Ovary (tissue), 9 donors: ENCODE data around the gene ISYNA1. TPM values are rescaled to one million over a fixed set of nuclear protein-coding genes. Genes with fewer than 3 reads are reported as not detected.
A peak's percentile ranks its signal among the peaks of the same experiment; 100 is the strongest.

ENCODE experiments used
- DNase-seq, 5 donors: peaks; one replicate each; pipeline ENCODE4 v3.0.0-alpha.2; 2019 to 2020
- H3K27ac ChIP-seq, 2 donors: fragments of 200-600 bp; one replicate each; pipeline versions ENCODE4 v1.5.1 to v1.8.0; 2019 to 2022
- H3K27me3 ChIP-seq: fragments of 200-600 bp; one replicate; pipeline ENCODE4 v1.8.0; 2022
- H3K36me3 ChIP-seq: fragments of 200-600 bp; sonication (generic); one replicate; pipeline ENCODE4 v1.5.1; 2019
- H3K4me1 ChIP-seq: one replicate; pipeline ENCODE4 v1.8.1; 2013; ENCODE audit warnings: mild to moderate bottlenecking, moderate library complexity; ENCODE audit not compliant: insufficient read depth
- H3K4me3 ChIP-seq: fragments of 200-600 bp; sonication (generic); one replicate; pipeline ENCODE4 v1.5.1; 2017
- H3K9me3 ChIP-seq, 2 donors: fragments of 200-600 bp in 1 of 2; sonication (generic) in 1 of 2; one replicate each; pipeline versions ENCODE4 v1.5.1 to v1.8.1; 2013 to 2019; ENCODE audit warnings: mild to moderate bottlenecking in 1 of 2, moderate library complexity in 1 of 2
- CTCF ChIP-seq, 3 donors: fragments of 450-650 bp in 2 of 3; fragments of 200-600 bp in 1 of 3; IDR thresholded peaks; one replicate each; pipeline versions ENCODE4 v1.5.1 to v1.8.0; 2016 to 2022; ENCODE audit warnings: antibody characterized with exemption in 3 of 3, mild to moderate bottlenecking in 1 of 3
- EP300 ChIP-seq: sonication (generic); formaldehyde crosslinking; IDR thresholded peaks from one replicate; pipeline ENCODE4 v1.6.1; 2017; ENCODE audit warnings: antibody characterized with exemption
- POLR2A ChIP-seq: fragments of 450-650 bp; IDR thresholded peaks from one replicate; pipeline ENCODE4 v1.6.1; 2017; ENCODE audit warnings: antibody characterized with exemption, mild to moderate bottlenecking, moderate library complexity
- WGBS, 3 donors: extraction: QIAGEN DNeasy Blood & Tissue Kit in 1 of 3; methylation state at CpG; one replicate each; pipeline versions ENCODE4 v1.1.5 to v1.1.7; 2013 to 2017; 5-methylcytosine and 5-hydroxymethylcytosine counted together
- intact Hi-C, 4 donors: fragments of 100-400 bp; cut with DNase I; formaldehyde crosslinking; loops; one replicate each; pipeline versions ENCODE4 v1.11.0 to v1.15.1; 2022 to 2023
- polyA plus RNA-seq, 2 donors: library from polyadenylated mRNA; stranded (reverse); fragments of 200-250 nt in 1 of 2; fragments of 350-450 nt in 1 of 2; fragmentation: Illumina TruSeq in 1 of 2; extraction: RNeasy Lipid Tissue Mini Kit (QIAGEN cat#74804) in 1 of 2; gene quantifications; one replicate each; pipeline ENCODE4 v1.2.3, GENCODE V29; 2013 to 2014
- total RNA-seq, 7 donors: library from RNA; depleted of rRNA in 2 of 7; stranded (reverse); fragments of >200 nt in 2 of 7; fragmentation: NEBNext Ultra II Directional in 3 of 7; extraction: Animal tissue kit (Norgen Biotek cat#: 25700) in 3 of 7; gene quantifications; one replicate each; pipeline versions ENCODE4 v1.1.0 to v1.2.4, GENCODE V29; 2016 to 2023
- donor health status: DM: no; HTN: no; CAD: no; lungs with moderate emphysema.
- donor health status: DM: no; HTN: no; CAD: no.
- donor health status: Bipolar disorder and iron deficiency.
- donor health status: DM: yes; HTN: yes; CAD: no.
- donor health status: DM: no; HTN: no; CAD: no.
- donor health status: DM: yes; HTN: yes; CAD: no.

The ISYNA1 gene
- total and polyA plus RNA-seq, 9 donors, result 9.6 to 345 (median 183) TPM

- H3K4me3 ChIP-seq, result no peak overlapping the region
- H3K27me3 ChIP-seq, result no peaks in the 10 kb centered on the region
- 53 to 65% (median 64%) methylated on average over 5 of the region's 5 CpGs for WGBS, 3 donors
- H3K4me1 ChIP-seq, result peaks cover 35% of the 10 kb centered on the region
- H3K36me3 ChIP-seq, result no peaks in the 10 kb centered on the region
- TF ChIP-seq CTCF (IDR thresholded peaks at IDR 0.05), result no peak
- no peak for TF ChIP-seq POLR2A
- TF ChIP-seq EP300, result no peak
- no peak for DNase-seq
- H3K27ac ChIP-seq, result no peak overlapping the region
- intact Hi-C loops, result no loop called here
- H3K9me3 ChIP-seq, result no peaks in the 10 kb centered on the region
Measured at GRCh38 chr19:18475004-18475453, 37.1 kb upstream of the ISYNA1 start.

GRCh38 chr19:18474366-18474887 is 36.5 kb upstream of the ISYNA1 start:
- TF ChIP-seq POLR2A (no peak), CTCF (IDR thresholded peaks at IDR 0.05) (no peak), EP300 (no peak)
- no peaks in the 10 kb centered on the region for H3K36me3 ChIP-seq
- peaks cover 35% of the 10 kb centered on the region for H3K4me1 ChIP-seq
- WGBS, 3 donors, result 87 to 92% (median 89%) methylated on average over 13 of the region's 13 CpGs
- DNase-seq, result no peak
- no peak overlapping the region for H3K4me3 ChIP-seq
- no peaks in the 10 kb centered on the region for H3K9me3 ChIP-seq
- no peaks in the 10 kb centered on the region for H3K27me3 ChIP-seq
- intact Hi-C loops, result no loop called here
- H3K27ac ChIP-seq, result no peak overlapping the region

GRCh38 chr19:18473706-18474087 is 35.8 kb upstream of the ISYNA1 start:
- no peak for DNase-seq
- 74 to 84% (median 81%) methylated on average over 8 of the region's 8 CpGs for WGBS, 3 donors
- Histone ChIP-seq H3K9me3 (no peaks in the 10 kb centered on the region), H3K36me3 (no peaks in the 10 kb centered on the region), H3K27ac (peak overlapping the region in 1 of 2 donors; percentile 2), H3K4me3 (no peak overlapping the region), H3K4me1 (peaks cover 27% of the 10 kb centered on the region), H3K27me3 (no peaks in the 10 kb centered on the region)
- no peak for TF ChIP-seq CTCF (IDR thresholded peaks at IDR 0.05)
- no peak for TF ChIP-seq EP300
- TF ChIP-seq POLR2A, result no peak
- intact Hi-C loops, result no loop called here

GRCh38 chr19:18473003-18473705 is 35.2 kb upstream of the ISYNA1 start:
- no peaks in the 10 kb centered on the region for H3K27me3 ChIP-seq
- intact Hi-C loops, result no loop called here
- no peak for TF ChIP-seq POLR2A
- TF ChIP-seq EP300, result no peak
- TF ChIP-seq CTCF (IDR thresholded peaks at IDR 0.05), result no peak
- 43 to 62% (median 43%) methylated on average over 8 of the region's 8 CpGs for WGBS, 3 donors
- peaks cover 23% of the 10 kb centered on the region for H3K4me1 ChIP-seq
- no peak for DNase-seq
- no peaks in the 10 kb centered on the region for H3K9me3 ChIP-seq
- H3K4me3 ChIP-seq, result no peak overlapping the region
- H3K27ac ChIP-seq, result peak overlapping the region in 1 of 2 donors; percentile 2
- H3K36me3 ChIP-seq, result no peaks in the 10 kb centered on the region
